GM18868 (cell line): ENCODE data around the gene TRIM7.
"Not testable (repeated sequence)": the region's sequence is repeated elsewhere in the genome, so short reads cannot be mapped to it uniquely, and the experiment has no call there.

Experiments
- ATAC-seq: cut with Tn5 transposase; IDR thresholded peaks from one replicate; pipeline ENCODE4 v1.9.1; 2021; ENCODE audit warnings: mild to moderate bottlenecking, moderate library complexity; ENCODE audit not compliant: unreplicated experiment

The TRIM7 gene

DNA sequence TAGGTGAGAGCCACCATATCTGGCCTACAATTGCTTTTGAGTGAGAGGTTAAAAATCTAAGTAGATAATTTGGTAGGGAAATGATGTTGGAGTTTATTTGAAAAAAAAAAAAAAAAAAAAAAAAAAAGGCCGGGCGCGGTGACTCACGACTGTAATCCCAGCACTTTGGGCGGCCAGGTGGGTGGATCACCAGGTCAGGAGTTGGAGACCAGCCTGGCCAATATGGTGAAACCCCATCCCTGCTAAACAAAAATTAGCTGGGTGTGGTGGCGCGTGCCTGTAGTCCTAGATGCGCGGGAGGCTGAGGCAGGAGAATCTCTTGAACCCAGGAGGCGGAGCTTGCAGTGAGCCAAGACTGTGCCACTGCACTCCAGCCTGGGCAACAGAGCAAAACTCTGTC is 9.3 kb upstream of the TRIM7 start:
- not testable (repeated sequence) for ATAC-seq

DNA sequence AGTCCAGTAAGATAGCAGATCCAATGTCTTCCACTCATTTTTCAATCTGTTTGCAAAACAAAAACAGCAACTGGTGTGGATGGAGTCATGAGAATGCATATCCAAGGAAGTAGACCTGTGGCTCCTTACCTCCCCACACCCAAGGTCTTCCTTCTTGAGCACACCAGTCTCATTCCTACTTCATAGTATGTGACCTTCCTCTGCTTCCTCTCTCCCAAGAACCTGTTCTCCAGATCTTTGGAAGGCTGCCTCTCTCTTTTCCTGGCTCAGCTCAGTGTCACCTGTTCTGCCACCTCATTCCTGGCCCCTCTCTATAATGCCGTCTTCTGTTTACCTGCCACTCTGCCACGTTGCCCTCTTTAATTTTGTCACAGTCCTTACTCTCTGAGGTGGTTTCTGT is 7.9 kb upstream of the TRIM7 start:
- no peak for ATAC-seq

DNA sequence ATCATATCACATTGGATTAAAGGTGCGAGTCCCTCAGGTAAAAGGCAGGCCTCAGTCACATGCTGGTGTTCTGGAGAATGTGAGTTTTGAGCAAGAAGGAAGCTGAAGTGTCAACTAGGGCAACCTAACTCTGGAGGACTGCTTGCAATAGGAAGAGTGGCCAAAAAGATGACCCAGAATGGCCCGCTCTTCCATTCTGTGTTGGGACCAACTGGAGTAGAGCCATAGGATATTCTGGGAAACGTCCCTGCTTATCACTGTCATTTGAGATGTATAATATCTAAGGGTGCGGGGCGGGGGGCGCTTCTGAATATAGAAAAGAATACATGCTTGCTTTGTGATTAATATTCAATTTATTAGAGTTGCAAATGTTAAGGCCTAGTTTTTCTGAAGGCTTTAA is 7.1 kb upstream of the TRIM7 start:
- ATAC-seq = no peak

DNA sequence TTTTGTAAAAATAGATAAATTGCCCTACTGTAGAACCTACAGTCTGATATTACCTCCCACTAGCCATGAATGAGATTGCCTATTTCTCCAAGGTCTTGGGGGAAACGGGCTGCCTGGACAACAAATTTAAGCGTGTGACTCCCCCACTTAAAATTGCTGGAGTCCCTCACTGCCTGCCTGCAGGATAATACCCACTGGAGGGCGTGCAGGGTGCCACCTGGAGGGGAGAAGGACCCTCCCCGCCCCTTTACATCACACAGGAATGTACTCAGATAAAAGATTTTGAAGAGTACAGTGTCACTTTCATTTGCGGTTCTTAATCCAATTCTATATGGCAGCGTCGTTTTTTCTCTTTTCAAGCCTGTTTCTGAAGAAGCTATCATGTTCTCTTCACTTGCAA is 6.2 kb upstream of the TRIM7 start:
- no peak for ATAC-seq

DNA sequence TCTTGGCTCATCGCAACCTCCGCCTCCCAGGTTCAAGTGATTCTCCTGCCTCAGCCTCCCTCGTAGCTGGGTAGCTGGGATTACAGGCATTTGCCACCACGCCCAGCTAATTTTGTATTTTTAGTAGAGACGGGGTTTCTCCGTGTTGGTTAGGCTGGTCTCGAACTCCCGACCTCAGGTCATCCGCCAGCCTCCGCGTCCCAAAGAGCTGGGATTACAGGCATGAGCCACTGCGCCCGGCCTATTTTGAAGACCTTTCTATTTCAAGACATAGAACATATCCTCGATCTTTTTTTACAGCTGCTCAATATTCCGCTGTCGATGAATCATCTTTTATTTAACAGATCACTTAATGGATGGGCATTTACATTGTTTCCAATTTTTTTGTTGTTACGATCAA is 5.7 kb upstream of the TRIM7 start:
- ATAC-seq = not testable (repeated sequence)

DNA sequence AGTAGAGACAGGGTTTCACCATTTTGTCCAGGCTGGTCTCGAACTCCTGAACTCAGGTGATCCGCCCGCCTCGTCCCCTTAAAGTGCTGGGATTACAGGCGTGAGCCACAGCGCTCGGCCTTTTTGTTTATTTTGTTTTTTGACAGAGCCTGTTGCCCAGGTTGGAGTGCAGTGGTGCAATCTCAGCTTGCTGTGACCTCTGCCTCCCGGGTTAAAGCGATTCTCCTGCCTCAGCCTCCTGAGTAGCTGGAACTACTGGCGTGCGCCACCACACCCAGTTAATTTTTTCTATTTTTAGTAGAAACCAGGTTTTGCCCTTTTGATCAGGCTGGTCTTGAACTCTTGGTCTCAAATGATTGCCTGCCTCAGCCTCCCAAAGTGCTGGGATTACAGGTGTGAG is 5.2 kb upstream of the TRIM7 start:
- ATAC-seq = not testable (repeated sequence)

DNA sequence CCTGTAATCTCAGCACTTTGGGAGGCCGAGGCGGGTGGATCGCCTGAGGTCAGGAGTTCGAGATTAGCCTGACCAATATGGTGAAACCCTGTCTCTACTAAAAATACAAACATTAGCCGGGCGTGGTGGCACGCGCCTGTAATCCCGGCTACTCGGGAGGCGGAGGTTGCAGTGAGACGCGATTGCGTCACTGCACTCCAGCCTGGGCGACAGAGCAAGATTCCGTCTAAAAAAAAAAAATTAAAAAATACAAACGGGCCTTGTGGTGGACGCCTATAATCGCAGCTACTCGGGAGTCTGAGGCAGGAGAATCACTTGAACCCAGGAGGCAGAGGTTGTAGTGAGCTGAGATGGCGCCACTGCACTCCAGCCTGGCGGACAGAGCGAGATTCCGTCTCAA is 4.0 kb upstream of the TRIM7 start:
- not testable (repeated sequence) for ATAC-seq

DNA sequence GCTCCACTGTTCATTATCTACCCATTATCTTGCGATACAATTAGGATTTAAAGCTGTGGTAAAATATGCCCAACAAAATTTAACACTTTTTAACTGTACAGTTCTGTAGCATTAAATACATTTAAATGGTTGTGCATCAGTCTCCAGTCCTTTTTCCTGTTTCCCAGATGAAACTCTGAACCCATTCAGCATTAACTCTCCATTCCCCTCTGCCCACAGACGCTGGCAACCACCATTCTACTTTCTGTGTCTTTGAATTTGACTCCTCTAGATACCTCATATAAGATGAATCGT is 2.9 kb upstream of the TRIM7 start:
- ATAC-seq = no peak

DNA sequence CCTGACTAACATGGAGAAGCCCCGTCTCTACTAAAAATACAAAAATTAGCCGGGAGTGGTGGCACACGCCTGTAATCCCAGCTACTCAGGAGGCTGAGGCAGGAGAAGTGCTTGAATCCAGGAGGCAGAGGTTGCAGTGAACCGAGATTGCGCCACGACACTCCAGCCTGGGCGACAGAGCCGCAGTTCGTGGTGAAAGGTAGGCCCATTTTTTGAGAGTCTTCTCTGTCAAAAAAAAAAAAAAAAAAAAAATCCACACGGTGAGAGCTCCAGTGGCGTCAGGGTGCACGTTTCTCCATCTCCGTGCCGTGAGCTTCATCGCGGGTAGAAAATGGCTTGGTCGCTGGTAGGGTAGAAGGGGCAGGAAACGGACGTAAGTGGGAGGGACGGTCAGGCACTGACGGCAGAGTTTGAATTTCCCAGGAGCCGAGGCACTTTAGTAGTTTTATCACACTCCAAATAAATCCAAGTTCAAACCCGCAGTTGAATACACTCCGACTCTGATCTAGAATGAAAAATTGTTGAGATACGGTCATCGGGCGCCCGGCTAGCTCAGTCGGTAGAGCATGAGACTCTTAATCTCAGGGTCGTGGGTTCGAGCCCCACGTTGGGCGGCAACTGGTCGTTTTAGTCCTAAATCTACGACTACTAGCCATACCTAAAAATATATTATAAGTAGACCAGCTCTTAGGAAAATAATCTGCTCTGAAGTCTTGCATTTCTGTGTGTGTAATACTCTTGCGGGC is 2.4 kb upstream of the TRIM7 start:
- peak; percentile 38 for ATAC-seq

DNA sequence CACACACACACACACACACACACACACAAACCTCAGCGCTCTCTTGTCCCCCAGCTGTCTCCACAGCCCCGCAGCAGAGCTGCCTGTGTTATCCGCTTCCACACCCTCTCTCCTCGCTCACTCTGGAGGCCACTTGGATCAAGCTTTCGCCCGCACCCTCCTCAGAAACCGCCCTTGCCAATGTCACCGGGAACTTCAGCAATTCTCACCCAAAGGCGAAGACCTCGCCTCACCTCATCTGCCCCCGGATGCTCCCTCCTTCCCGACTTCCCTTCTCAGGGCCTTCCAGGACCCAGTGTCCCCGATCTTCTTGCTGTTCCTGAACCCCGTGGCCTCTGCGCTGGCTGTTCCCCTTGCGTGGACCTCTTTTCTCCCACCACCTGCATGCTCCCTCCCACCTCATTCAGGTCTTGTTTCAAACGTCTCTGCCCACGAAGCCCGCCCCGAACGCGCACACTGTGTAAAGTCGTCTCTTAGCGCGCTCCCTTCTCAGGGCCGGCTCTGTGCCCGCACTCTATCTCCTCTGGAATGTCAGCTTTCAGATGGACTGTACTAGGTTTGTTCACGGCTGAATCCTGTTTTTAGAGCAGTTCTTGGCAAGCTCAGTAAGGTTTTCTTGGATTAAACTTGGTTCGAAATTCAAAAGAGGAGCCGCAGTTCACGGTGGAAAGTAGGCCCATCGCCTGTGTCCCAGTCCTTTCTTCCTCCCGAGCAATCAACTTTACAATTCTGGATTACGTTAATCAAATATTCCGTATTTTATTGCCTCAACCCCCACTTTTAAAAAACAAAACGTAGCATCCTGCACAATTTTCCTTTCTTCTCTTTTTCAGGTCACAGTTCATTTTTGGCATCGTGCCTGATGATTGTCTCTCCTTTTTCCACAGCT is 1.0 kb upstream of the TRIM7 start:
- no peak for ATAC-seq

DNA sequence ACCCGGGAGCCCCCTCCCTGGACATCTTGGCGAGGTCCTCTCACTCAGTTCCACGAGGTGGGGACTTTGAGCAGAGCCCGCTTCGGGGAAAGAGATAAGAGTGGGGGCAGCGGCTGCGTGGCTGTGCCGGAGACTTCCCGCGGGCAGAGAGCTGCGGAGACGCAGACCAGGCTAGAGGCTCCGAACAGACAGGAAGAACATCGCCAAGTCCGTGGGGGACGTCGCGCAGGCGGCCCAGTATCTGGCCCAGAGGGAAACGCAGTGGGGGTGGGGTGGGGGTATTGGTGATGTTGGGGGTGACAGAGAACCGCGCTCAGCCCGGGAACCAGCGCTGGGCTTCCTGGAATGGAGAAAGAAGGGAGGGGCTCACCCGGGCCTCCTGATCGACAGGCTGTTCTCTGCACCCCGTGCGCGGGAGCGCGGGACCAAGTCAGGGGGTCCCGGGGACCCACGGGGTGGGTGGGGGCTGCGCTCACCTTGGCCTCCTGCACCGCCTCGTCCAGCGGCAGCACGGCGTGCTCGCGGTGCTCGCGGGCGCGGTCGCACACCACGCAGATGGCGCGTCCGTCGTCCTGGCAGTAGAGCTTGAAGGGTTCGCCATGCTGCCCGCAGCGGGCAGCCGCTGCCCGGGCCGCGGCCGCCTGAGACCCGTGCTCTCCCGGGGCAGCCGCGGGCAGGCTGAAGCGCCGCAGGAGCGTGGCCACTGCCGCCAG is 727 bp downstream of the TRIM7 start:
- no peak for ATAC-seq

DNA sequence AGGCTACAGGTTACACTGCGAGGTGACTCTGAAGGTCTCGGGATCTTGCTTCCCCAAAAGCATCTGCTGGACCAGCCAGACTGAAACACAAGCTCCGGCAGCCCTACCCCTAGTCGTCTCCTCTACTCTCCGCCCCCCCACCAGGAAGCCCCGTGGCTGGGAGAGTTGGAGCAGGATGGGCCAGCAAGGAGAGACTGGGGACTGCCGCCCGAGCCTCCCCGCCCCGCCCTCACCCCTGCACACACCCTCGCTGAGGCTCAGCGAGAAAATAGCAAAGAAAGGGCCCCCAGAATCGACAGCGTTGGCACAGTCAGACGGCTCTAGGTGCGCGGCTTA is 1.3 kb downstream of the TRIM7 start:
- ATAC-seq = no peak

DNA sequence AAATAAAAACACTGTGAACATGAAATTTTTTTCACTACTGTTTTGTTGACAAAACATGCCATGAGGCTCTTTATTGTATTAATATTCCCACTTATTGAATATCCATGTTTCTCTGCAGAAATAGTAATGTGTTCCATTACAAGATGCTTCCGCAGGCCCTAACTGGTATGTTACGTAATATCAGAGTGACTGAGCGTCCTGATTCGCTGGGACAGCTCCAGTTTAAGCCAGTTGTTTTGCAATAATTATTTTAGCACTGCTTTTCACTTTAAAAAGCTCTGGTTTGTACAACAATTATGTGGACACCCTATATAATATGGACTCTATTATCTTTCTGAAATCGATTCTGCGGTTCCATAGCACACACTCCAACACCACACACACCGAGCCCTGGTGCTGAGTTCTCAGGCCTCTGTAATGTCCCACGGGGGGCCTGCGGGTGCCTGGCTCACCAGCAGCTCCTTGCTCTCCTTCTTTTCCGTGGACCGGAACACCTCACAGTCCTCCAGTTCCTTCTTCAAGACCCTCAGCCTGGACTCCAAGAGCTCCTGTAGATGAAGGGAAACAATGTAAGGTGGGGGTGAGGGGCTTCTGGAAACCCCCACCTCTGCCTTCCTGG is 1.8 kb downstream of the TRIM7 start:
- ATAC-seq = no peak

DNA sequence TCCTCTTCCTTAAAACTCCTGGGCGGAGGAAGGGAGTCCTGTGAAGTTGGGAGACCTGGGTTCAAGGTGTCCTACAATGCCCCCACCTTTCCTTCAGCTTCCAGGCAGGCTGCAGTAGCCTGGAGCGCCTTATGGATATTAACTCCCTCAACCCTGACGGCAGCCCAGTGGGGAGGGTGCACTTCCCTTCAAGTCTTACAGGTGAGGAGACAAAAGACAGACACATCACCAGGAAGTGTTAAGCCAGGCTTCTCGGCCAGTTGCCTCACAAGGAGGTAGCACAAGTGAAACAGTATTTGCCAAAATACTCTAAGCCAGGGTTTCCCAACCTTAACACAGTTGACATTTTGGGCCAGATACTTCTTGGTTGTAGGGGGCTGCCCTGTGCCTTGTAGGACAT is 4.2 kb downstream of the TRIM7 start:
- ATAC-seq = no peak

DNA sequence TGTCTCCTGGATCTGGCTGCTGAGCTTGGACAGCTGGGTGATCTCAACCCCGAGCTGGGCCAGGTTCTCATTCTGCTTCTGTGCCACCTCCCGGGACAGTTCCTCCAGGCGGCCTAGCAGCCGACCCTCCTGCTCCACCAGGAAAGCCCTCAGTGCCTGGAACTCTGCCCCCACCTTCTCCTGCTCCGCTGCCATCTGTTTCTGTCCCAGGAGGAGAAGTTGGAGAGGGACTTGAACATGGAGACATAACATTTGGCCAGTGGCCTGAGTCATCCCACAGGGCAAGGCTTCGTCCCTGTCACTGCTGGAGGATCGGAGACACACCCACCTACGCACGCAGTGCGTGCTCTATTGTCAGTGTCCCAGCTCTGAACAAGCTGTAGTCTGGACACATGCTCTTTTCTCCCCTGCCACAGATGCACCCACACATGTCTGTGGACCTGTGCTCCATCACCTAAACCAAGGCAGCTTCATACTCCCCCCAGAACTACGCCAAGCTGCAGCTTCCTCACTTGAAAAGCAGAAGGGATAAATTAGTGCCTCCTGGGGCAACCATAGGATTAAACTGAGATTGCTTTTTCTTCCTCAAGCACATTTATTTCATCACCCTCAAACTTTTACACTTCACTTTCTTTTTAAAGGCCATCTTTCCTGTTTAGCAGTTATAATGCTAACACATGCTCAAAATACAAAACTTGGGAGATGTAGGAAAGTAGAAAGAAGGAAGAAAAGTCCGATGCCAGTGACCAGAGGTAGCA is 4.9 kb downstream of the TRIM7 start:
- ATAC-seq = no peak

DNA sequence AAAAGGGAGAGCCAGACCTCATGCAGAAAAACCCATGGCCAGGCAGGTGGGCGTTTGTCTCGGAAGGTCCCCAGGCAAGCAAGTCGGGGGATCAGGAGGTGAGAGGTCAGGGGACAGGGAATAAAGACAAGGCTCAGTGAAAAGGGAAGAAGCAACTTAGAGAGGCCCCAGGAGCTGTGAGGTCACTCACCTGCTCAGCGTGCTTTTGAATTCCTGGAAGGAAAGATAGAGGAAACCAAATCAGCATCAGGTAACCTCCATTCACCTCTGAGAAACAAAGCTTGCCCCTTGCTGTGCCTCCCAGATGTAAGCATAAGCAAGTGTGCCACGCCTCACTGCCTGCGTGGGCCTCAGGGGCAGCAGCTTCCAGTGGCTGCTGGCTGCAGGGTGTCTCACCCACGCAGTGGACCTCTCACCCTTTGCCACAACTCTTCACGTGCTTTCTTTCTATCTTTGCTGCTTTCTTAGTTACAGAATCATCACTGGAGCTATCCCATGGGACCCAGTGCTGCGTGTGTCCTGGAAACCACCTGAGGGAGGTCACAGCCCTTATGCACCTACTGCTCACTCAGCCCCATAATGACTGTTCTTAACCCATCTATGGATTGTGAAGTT is 6.0 kb downstream of the TRIM7 start:
- ATAC-seq = peak; percentile 78

DNA sequence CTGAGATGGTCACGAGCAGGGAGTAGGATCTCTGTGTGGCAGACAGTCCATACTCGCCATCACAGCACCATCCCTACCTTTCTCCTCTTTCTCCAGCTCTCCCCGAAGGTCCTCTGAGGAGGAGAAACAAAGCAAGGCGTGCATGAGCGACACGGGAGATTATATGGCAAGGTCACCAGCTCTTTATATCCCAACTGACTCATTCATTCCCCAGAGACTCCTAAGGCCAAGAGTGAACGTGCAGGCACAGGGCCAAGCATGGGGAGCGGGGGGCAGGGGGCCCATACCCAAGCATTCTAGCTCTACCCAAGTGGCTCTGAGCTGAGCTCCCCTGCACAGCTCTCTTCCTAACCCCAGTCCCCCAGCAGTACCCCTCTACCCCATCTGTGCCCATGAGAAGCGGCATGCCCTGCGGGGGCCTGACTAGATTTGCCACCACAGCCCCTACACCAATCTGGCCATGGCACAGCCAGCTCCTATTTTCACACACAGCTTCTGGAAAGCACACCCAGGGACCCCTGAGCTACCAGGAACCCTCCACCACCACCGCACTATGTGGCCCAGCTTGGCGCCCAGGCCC is 6.8 kb downstream of the TRIM7 start:
- no peak for ATAC-seq

DNA sequence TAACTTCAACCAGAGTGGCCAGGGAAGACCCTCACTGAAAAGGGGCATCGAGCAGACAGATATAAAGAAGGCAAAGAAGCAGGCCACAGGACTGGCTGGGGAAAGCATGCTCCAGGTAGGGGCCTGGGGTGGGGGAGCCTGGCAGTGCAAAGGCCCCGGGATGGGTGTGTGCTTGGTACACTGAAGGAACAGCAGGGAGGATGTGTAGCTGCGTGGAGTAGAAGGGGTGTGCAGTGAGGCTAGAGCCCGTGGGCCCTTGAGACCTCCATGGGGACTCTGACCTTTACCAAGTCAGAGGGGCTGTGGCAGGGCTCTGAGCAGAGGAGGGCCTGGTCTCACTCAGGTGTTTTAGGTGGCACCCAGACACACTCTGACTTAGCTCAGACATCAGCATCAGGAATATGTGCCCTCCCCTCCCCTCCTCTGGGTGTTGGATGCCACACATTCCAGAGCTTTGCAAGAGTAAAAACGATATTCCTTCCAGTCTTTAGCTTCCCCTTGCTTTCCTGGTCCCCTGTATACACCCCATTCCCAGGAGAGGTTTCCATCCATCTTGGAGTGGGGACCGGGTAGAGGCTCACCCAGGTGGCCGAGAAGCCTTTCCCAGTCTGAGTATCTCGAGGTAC is 7.6 kb downstream of the TRIM7 start:
- ATAC-seq = no peak

DNA sequence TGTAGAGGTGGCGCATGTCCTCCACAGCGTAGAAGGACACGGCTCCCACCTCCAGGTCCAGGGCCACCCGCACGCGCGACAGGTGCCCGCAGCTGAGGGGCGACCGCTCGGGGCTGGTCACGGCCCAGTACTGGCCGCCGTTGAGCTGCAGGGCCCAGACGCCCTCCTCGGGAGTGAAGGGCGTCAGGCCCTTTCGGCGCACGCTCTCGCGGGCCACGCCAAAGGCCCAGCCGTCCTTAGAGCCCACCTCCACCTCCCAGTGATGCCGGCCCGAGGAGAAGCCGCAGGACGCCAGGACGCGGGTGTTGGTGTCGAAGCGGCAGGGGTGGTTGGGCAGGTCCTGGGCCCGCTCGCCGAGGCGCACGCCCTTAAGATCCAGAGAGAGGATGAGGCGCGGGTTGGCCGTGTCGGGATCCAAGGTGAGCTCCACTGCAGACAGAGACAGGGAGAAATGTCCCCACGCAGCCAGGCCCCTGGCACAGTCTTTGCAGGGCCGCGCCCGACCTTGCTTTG is 9.7 kb downstream of the TRIM7 start:
- no peak for ATAC-seq
